Fibroblast of mammary gland (primary cell): ENCODE data around the gene C9.
"Not testable (repeated sequence)": the region's sequence is repeated elsewhere in the genome, so short reads cannot be mapped to it uniquely, and the experiment has no call there.

Source experiments
- DNase-seq: peaks from one replicate; pipeline ENCODE4 v3.0.0-alpha.2; 2010; ENCODE audit warnings: low read depth
- H3K4me3 ChIP-seq: 2 replicates; pipeline ENCODE4 v1.5.1; 2011; ENCODE audit warnings: low read depth, mild to moderate bottlenecking, low read length, moderate library complexity; ENCODE audit not compliant: control insufficient read depth
- TF ChIP-seq, protein P1 (sequence below): conservative IDR thresholded peaks from 2 replicates; pipeline ENCODE4 v1.5.1; 2011; ENCODE audit warnings: low read depth, low read length, inconsistent platforms; ENCODE audit not compliant: control insufficient read depth, insufficient read depth

The C9 gene

DNA sequence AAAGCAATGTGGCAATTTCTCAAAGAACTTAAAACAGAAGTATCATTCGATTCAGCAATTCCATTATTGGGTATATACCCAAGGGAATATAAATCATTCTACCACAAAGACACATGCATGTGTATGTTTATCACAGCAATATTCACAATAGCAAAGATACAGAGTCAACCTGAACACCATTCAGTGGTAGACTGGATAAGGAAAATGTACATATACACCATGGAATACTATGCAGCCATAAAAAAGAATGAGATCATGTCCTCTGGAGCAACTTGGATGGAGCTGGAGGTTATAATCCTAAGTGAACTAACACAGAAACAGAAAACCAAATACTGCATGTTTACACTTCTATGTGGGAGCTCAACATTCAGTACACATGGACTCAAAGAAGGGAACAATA lies 123.5 kb downstream of the C9 start:
- TF ChIP-seq, protein P1, sequence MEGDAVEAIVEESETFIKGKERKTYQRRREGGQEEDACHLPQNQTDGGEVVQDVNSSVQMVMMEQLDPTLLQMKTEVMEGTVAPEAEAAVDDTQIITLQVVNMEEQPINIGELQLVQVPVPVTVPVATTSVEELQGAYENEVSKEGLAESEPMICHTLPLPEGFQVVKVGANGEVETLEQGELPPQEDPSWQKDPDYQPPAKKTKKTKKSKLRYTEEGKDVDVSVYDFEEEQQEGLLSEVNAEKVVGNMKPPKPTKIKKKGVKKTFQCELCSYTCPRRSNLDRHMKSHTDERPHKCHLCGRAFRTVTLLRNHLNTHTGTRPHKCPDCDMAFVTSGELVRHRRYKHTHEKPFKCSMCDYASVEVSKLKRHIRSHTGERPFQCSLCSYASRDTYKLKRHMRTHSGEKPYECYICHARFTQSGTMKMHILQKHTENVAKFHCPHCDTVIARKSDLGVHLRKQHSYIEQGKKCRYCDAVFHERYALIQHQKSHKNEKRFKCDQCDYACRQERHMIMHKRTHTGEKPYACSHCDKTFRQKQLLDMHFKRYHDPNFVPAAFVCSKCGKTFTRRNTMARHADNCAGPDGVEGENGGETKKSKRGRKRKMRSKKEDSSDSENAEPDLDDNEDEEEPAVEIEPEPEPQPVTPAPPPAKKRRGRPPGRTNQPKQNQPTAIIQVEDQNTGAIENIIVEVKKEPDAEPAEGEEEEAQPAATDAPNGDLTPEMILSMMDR = no peak
- no peak overlapping the region for H3K4me3 ChIP-seq
- no peak for DNase-seq

GRCh38 chr5:39238366-39239105 lies 125.8 kb downstream of the C9 start:
- TF ChIP-seq, protein P1 = no peak
- peak; percentile 5 for DNase-seq
- no peak overlapping the region for H3K4me3 ChIP-seq

GRCh38 chr5:39236718-39237117 lies 127.6 kb downstream of the C9 start:
- TF ChIP-seq, protein P1 = no peak
- no peak overlapping the region for H3K4me3 ChIP-seq
- no peak for DNase-seq

DNA sequence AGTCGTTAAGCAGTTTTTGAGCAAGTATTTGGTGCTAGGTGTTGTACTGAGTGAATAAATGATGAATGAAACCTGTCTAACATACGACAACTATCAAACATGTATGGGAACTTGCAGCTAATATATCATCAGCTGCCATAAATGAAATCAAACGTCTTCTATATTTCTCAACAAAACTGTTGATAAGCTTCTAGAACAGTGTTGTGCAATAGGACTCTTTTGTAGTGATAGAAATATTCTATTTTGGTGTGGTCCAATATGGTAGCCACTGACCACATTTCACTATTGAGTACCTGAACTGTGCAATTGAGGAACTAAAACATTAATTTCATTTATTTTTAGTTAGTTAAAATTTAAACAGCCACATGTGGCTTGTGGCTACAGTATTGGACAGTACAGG lies 128.6 kb downstream of the C9 start:
- no peak for DNase-seq
- no peak overlapping the region for H3K4me3 ChIP-seq
- TF ChIP-seq, protein P1 = no peak

DNA sequence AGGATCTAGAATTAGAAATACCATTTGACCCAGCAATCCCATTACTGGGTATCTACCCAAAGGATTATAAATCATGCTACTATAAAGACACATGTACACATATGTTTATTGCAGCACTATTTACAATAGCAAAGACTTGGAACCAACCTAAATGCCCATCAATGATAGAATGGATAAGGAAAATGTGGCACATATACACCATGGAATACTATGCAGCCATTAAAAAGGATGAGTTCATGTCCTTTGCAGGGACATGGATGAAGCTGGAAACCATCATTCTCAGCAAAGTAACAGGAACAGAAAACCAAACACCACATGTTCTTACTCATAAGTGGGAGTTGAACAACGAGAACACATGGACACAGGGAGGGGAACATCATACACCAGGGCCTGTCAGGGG lies 129.8 kb downstream of the C9 start:
- not testable (repeated sequence) for H3K4me3 ChIP-seq, DNase-seq
